Spleen (tissue), 11 donors: ENCODE measurements around the gene P2RX7. TPM values are rescaled to one million over a fixed set of nuclear protein-coding genes. Genes with fewer than 3 reads are reported as not detected.
A peak's percentile ranks its signal among the peaks of the same experiment; 100 is the strongest.

Experiments
- DNase-seq: peaks from one replicate; pipeline ENCODE4 v3.0.0-alpha.2; 2020
- H3K27ac ChIP-seq, 8 donors: fragments of 200-600 bp; sonication (generic) in 7 of 8; 1 replicate in 4 of 8; 2 replicates in 4 of 8; pipeline versions ENCODE4 v1.5.0 to v1.8.0; 2016 to 2021; ENCODE audit warnings: inconsistent platforms in 4 of 8, mild to moderate bottlenecking in 4 of 8, moderate library complexity in 1 of 8
- H3K27me3 ChIP-seq, 7 donors: fragments of 200-600 bp; sonication (generic) in 6 of 7; replicated peaks in 1 of 7; 1 replicate in 4 of 7; 2 replicates in 3 of 7; pipeline versions ENCODE4 v1.5.0 to v1.8.0; 2016 to 2021; ENCODE audit warnings: inconsistent platforms in 3 of 7, mild to moderate bottlenecking in 1 of 7
- H3K36me3 ChIP-seq, 6 donors: fragments of 200-600 bp; sonication (generic) in 5 of 6; 1 replicate in 4 of 6; 2 replicates in 2 of 6; pipeline versions ENCODE4 v1.5.0 to v1.8.0; 2016 to 2021; ENCODE audit warnings: inconsistent platforms in 2 of 6
- H3K4me1 ChIP-seq, 6 donors: fragments of 200-600 bp; sonication (generic) in 5 of 6; 1 replicate in 3 of 6; 2 replicates in 3 of 6; pipeline versions ENCODE4 v1.5.0 to v1.8.0; 2016 to 2021; ENCODE audit warnings: inconsistent platforms in 3 of 6
- H3K4me3 ChIP-seq, 8 donors: fragments of 200-600 bp; sonication (generic) in 7 of 8; 1 replicate in 4 of 8; 2 replicates in 4 of 8; pipeline versions ENCODE4 v1.5.0 to v1.8.0; 2016 to 2021; ENCODE audit warnings: inconsistent platforms in 4 of 8, mild to moderate bottlenecking in 4 of 8, moderate library complexity in 2 of 8
- H3K9me3 ChIP-seq, 8 donors: fragments of 200-600 bp; sonication (generic) in 7 of 8; 1 replicate in 4 of 8; 2 replicates in 4 of 8; pipeline versions ENCODE4 v1.5.0 to v1.8.0; 2016 to 2021; ENCODE audit warnings: inconsistent platforms in 4 of 8
- CTCF ChIP-seq, 11 experiments: fragments of 200-600 bp in 7 of 11; fragments of 450-650 bp in 4 of 11; sonication (generic) in 4 of 11; IDR thresholded peaks in 8 of 11; conservative IDR thresholded peaks in 3 of 11; 1 replicate in 7 of 11; 2 replicates in 4 of 11; pipeline versions ENCODE4 v1.4.0 to v1.8.0; 2016 to 2021; ENCODE audit warnings: antibody characterized with exemption in 11 of 11, inconsistent platforms in 4 of 11, mild to moderate bottlenecking in 1 of 11
- POLR2A ChIP-seq, 3 donors: fragments of 450-650 bp; IDR thresholded peaks; one replicate each; pipeline ENCODE4 v1.5.1; 2017; ENCODE audit warnings: antibody characterized with exemption in 3 of 3, mild to moderate bottlenecking in 1 of 3
- POLR2AphosphoS5 ChIP-seq, 3 donors: sonication (generic); formaldehyde crosslinking; IDR thresholded peaks; one replicate each; pipeline ENCODE4 v1.5.1; 2017; ENCODE audit warnings: antibody characterized with exemption in 3 of 3
- WGBS, 5 donors: extraction: QIAGEN DNeasy Blood & Tissue Kit in 3 of 5; methylation state at CpG; one replicate each; pipeline versions ENCODE4 v1.1.5 to v1.1.7; 2013 to 2018; 5-methylcytosine and 5-hydroxymethylcytosine counted together
- intact Hi-C: fragments of 100-400 bp; cut with DNase I; formaldehyde crosslinking; loops from one replicate; pipeline ENCODE4 v1.15.0; 2023; ENCODE audit warnings: low total_unique reads
- polyA plus RNA-seq, 3 donors: library from polyadenylated mRNA; stranded (reverse); fragments of 200-250 nt; gene quantifications; one replicate each; pipeline ENCODE4 v1.2.1, GENCODE V29; 2013
- total RNA-seq, 7 donors: library from RNA; depleted of rRNA in 3 of 7; stranded (reverse); fragments of >200 nt in 3 of 7; fragmentation: NEBNext Ultra II Directional in 4 of 7; extraction: Animal tissue kit (Norgen Biotek cat#: 25700) in 4 of 7; gene quantifications; one replicate each; pipeline versions ENCODE4 v1.1.0 to v1.2.1, GENCODE V29; 2016 to 2021
- donor health status: healthy with polysubstance abuse.
- donor health status: DM: no; HTN: no; CAD: no; lungs with moderate emphysema.
- donor health status: DM: no; HTN: no; CAD: no.
- donor health status: Bipolar disorder and iron deficiency.
- donor health status: healthy.
- donor health status: DM: no; HTN: no; CAD: no.
- donor health status: DM: yes; HTN: yes; CAD: no.

The P2RX7 gene
- total and polyA plus RNA-seq, 10 donors: 1.8 to 12.3 (median 9.0) TPM

GRCh38 chr12:121131941-121132341 is 735 bp upstream of the P2RX7 start:
- Histone ChIP-seq H3K9me3 (no peaks in the 10 kb centered on the region), H3K4me1 (peaks cover 22 to 93% (median 61%) of the 10 kb centered on the region in 6 donors), H3K27me3 (no peaks in the 10 kb centered on the region), H3K36me3 (no peaks in the 10 kb centered on the region), H3K4me3 (no peak overlapping the region), H3K27ac (peak overlapping the region in 4 of 8 donors; percentile 76 to 86 (median 80))
- TF ChIP-seq POLR2A (IDR thresholded peaks at IDR 0.05): no peak
- TF ChIP-seq POLR2AphosphoS5 (IDR thresholded peaks at IDR 0.05): no peak
- no peak for TF ChIP-seq CTCF (IDR thresholded peaks at IDR 0.05 in 8 of 11, conservative IDR thresholded peaks at IDR 0.05 in 3 of 11)
- intact Hi-C loops: no loop called here
- WGBS, 5 donors: 74 to 89% (median 80%) methylated on average over 4 of the region's 4 CpGs
- no peak for DNase-seq

GRCh38 chr12:121133838-121134237 is 1.2 kb downstream of the P2RX7 start:
- whole genome bisulfite sequencing, 5 donors: 78 to 96% (median 91%) methylated on average over 7 of the region's 7 CpGs
- H3K4me1 ChIP-seq: peaks cover 11 to 74% (median 46%) of the 10 kb centered on the region in 6 donors
- DNase-seq: no peak
- intact Hi-C loops: no loop called here
- peak overlapping the region in 3 of 8 donors; percentile 53 to 80 (median 62) for H3K4me3 ChIP-seq
- H3K36me3 ChIP-seq: peaks cover 0 to 6% (median 0%) of the 10 kb centered on the region in 6 donors
- H3K27ac ChIP-seq: peak overlapping the region; percentile 55 to 86 (median 80)
- H3K27me3 ChIP-seq: no peaks in the 10 kb centered on the region
- TF ChIP-seq POLR2A (IDR thresholded peaks at IDR 0.05) (no peak), CTCF (IDR thresholded peaks at IDR 0.05 in 8 of 11, conservative IDR thresholded peaks at IDR 0.05 in 3 of 11) (no peak), POLR2AphosphoS5 (IDR thresholded peaks at IDR 0.05) (no peak)
- H3K9me3 ChIP-seq: no peaks in the 10 kb centered on the region

- Histone ChIP-seq H3K4me3 (no peak overlapping the region), H3K36me3 (peaks cover 0 to 6% (median 0%) of the 10 kb centered on the region in 6 donors), H3K4me1 (peaks cover 6 to 59% (median 32%) of the 10 kb centered on the region in 6 donors), H3K27ac (no peak overlapping the region), H3K9me3 (no peaks in the 10 kb centered on the region), H3K27me3 (no peaks in the 10 kb centered on the region)
- TF ChIP-seq POLR2A (IDR thresholded peaks at IDR 0.05) (no peak), CTCF (IDR thresholded peaks at IDR 0.05 in 8 of 11, conservative IDR thresholded peaks at IDR 0.05 in 3 of 11) (no peak), POLR2AphosphoS5 (IDR thresholded peaks at IDR 0.05) (no peak)
- intact Hi-C loops: no loop called here
- WGBS, 5 donors: 93 to 98% (median 93%) methylated on average over 3 of the region's 3 CpGs
- no peak for DNase-seq
Observed at GRCh38 chr12:121135320-121135719, 2.6 kb downstream of the P2RX7 start.

DNA sequence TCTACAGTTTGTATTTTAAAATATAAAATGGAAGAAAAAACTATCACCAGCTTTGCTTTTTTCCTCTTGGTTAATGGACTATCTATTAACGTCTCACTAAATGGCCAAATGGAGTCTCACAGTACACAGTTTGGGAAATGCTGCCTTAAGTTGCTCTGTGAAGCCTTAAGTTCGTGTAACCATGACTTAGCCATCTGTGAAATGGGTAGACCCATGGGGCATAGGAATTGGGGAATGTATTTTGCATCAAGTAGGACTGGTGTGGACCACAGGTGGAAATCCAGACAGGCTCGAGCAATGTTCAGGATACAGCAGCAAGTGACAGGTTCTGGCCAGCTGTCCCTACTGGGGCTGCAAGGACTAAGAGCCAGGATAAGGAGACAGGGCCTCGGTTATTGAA is 4.8 kb downstream of the P2RX7 start:
- Histone ChIP-seq H3K27me3 (no peaks in the 10 kb centered on the region), H3K36me3 (peaks cover 0 to 6% (median 0%) of the 10 kb centered on the region in 6 donors), H3K4me3 (no peak overlapping the region), H3K4me1 (peaks cover 6 to 37% (median 23%) of the 10 kb centered on the region in 6 donors), H3K9me3 (no peaks in the 10 kb centered on the region), H3K27ac (no peak overlapping the region)
- 68 to 99% (median 95%) methylated on average over 4 of the region's 4 CpGs for WGBS, 5 donors
- intact Hi-C loops: no loop called here
- TF ChIP-seq CTCF (IDR thresholded peaks at IDR 0.05 in 8 of 11, conservative IDR thresholded peaks at IDR 0.05 in 3 of 11): no peak
- TF ChIP-seq POLR2AphosphoS5 (IDR thresholded peaks at IDR 0.05): no peak
- no peak for TF ChIP-seq POLR2A (IDR thresholded peaks at IDR 0.05)
- no peak for DNase-seq
